SJSA1 (cell line): Measurements from ENCODE around the gene MCC. TPM values are rescaled to one million over a fixed set of nuclear protein-coding genes. Genes with fewer than 3 reads are reported as not detected.
A peak's percentile ranks its signal among the peaks of the same experiment; 100 is the strongest.

Experiments
- DNase-seq, 2 experiments: peaks; one replicate each; pipeline ENCODE4 v3.0.0-alpha.2; 2015 to 2020; ENCODE audit warnings: low spot score in 2 of 2, low read depth in 1 of 2
- H3K27ac ChIP-seq: fragments of 250-450 bp; sonication (Bioruptor Pico); 2 replicates; pipeline ENCODE4 v1.5.1; 2020; ENCODE audit warnings: mild to moderate bottlenecking, moderate library complexity
- H3K27me3 ChIP-seq: fragments of 250-450 bp; sonication (Bioruptor Pico); replicated peaks from 2 replicates; pipeline ENCODE4 v1.5.1; 2020; ENCODE audit warnings: mild to moderate bottlenecking, moderate library complexity
- H3K36me3 ChIP-seq: fragments of 250-450 bp; sonication (Bioruptor Pico); 2 replicates; pipeline ENCODE4 v1.5.1; 2020; ENCODE audit warnings: mild to moderate bottlenecking
- H3K4me1 ChIP-seq: fragments of 250-450 bp; sonication (Bioruptor Pico); replicated peaks from 2 replicates; pipeline ENCODE4 v1.6.1; 2021; ENCODE audit warnings: mild to moderate bottlenecking
- H3K4me3 ChIP-seq: fragments of 250-450 bp; sonication (Bioruptor Pico); 2 replicates; pipeline ENCODE4 v1.5.1; 2020; ENCODE audit warnings: mild to moderate bottlenecking
- H3K9me3 ChIP-seq: fragments of 250-450 bp; sonication (Bioruptor Pico); replicated peaks from 2 replicates; pipeline ENCODE4 v1.5.1; 2020; ENCODE audit warnings: mild to moderate bottlenecking
- total RNA-seq: library from RNA; depleted of rRNA; stranded (reverse); fragments of >200 nt; shearing (Covaris generic); gene quantifications from 2 replicates; pipeline ENCODE4 v1.2.3, GENCODE V29; 2014

MCC gene
- total RNA-seq, 1 experiment from 2014 or later: 31.3 TPM

- DNase-seq: no peak
- Histone ChIP-seq H3K27ac (no peak overlapping the region), H3K27me3 (no peaks in the 10 kb centered on the region), H3K4me1 (peaks cover 7% of the 10 kb centered on the region), H3K36me3 (no peaks in the 10 kb centered on the region), H3K9me3 (no peaks in the 10 kb centered on the region), H3K4me3 (no peak overlapping the region)
Measured at GRCh38 chr5:113331209-113331551, 157.1 kb downstream of the MCC start.

- peaks cover 7% of the 10 kb centered on the region for H3K4me1 ChIP-seq
- no peaks in the 10 kb centered on the region for H3K9me3 ChIP-seq
- DNase-seq: peak in 1 of 2 experiments; percentile 66
- no peaks in the 10 kb centered on the region for H3K36me3 ChIP-seq
- no peak overlapping the region for H3K27ac ChIP-seq
- H3K27me3 ChIP-seq: no peaks in the 10 kb centered on the region
- no peak overlapping the region for H3K4me3 ChIP-seq
Measured at GRCh38 chr5:113330533-113331208, 157.6 kb downstream of the MCC start.

- Histone ChIP-seq H3K27ac (no peak overlapping the region), H3K4me3 (no peak overlapping the region), H3K36me3 (no peaks in the 10 kb centered on the region), H3K9me3 (no peaks in the 10 kb centered on the region), H3K27me3 (no peaks in the 10 kb centered on the region), H3K4me1 (peaks cover 7% of the 10 kb centered on the region)
- DNase-seq: no peak
Measured at GRCh38 chr5:113329981-113330380, 158.3 kb downstream of the MCC start.

- Histone ChIP-seq H3K36me3 (no peaks in the 10 kb centered on the region), H3K4me3 (no peak overlapping the region)
Measured at GRCh38 chr5:113325054-113325453, 163.2 kb downstream of the MCC start.

GRCh38 chr5:113321276-113321675 lies 167.0 kb downstream of the MCC start:
- Histone ChIP-seq H3K36me3 (no peaks in the 10 kb centered on the region), H3K4me3 (no peak overlapping the region), H3K4me1 (peaks cover 7% of the 10 kb centered on the region; the same call in 1 of the 2 replicates), H3K27ac (no peak overlapping the region), H3K27me3 (no peaks in the 10 kb centered on the region), H3K9me3 (no peaks in the 10 kb centered on the region)
- no peak for DNase-seq

More at GRCh38 chr5:113325054-113325453, 163.2 kb downstream of the MCC start:
- DNase-seq: no peak
- Histone ChIP-seq H3K9me3 (no peaks in the 10 kb centered on the region), H3K27me3 (no peaks in the 10 kb centered on the region), H3K4me1 (no peaks in the 10 kb centered on the region), H3K27ac (no peak overlapping the region)

- Histone ChIP-seq H3K4me1 (peaks cover 7% of the 10 kb centered on the region; the same call in 1 of the 2 replicates), H3K9me3 (no peaks in the 10 kb centered on the region), H3K27ac (no peak overlapping the region), H3K36me3 (no peaks in the 10 kb centered on the region), H3K4me3 (no peak overlapping the region), H3K27me3 (no peaks in the 10 kb centered on the region)
- DNase-seq: no peak
Measured at GRCh38 chr5:113320273-113320780, 167.9 kb downstream of the MCC start.

- H3K27ac ChIP-seq: no peak overlapping the region
- H3K27me3 ChIP-seq: no peaks in the 10 kb centered on the region
- H3K4me1 ChIP-seq: peaks cover 7% of the 10 kb centered on the region; the same call in 1 of the 2 replicates
- no peaks in the 10 kb centered on the region for H3K9me3 ChIP-seq
- no peak for DNase-seq
- no peaks in the 10 kb centered on the region for H3K36me3 ChIP-seq
- no peak overlapping the region for H3K4me3 ChIP-seq
Measured at GRCh38 chr5:113319256-113320053, 168.8 kb downstream of the MCC start.

- no peak for DNase-seq
- Histone ChIP-seq H3K4me1 (peaks cover 15% of the 10 kb centered on the region), H3K9me3 (no peaks in the 10 kb centered on the region), H3K27ac (no peak overlapping the region), H3K27me3 (no peaks in the 10 kb centered on the region), H3K4me3 (no peak overlapping the region), H3K36me3 (no peaks in the 10 kb centered on the region)
Measured at GRCh38 chr5:113317636-113318035, 170.6 kb downstream of the MCC start.

- no peaks in the 10 kb centered on the region for H3K27me3 ChIP-seq
- DNase-seq: no peak
- no peaks in the 10 kb centered on the region for H3K36me3 ChIP-seq
- H3K9me3 ChIP-seq: no peaks in the 10 kb centered on the region; the same call in 1 of the 2 replicates
- H3K4me3 ChIP-seq: no peak overlapping the region
- H3K4me1 ChIP-seq: peaks cover 13% of the 10 kb centered on the region
- no peak overlapping the region for H3K27ac ChIP-seq
Measured at GRCh38 chr5:113311301-113311700, 177.0 kb downstream of the MCC start.

- H3K4me1 ChIP-seq: peaks cover 6% of the 10 kb centered on the region; the same call in 1 of the 2 replicates
- H3K27ac ChIP-seq: no peak overlapping the region
- no peak overlapping the region for H3K4me3 ChIP-seq
- H3K36me3 ChIP-seq: no peaks in the 10 kb centered on the region
- H3K9me3 ChIP-seq: no peaks in the 10 kb centered on the region
- no peaks in the 10 kb centered on the region for H3K27me3 ChIP-seq
- no peak for DNase-seq
Measured at GRCh38 chr5:113302120-113302519, 186.1 kb downstream of the MCC start.

GRCh38 chr5:113299591-113299990 lies 188.7 kb downstream of the MCC start:
- Histone ChIP-seq H3K27me3 (no peaks in the 10 kb centered on the region), H3K27ac (no peak overlapping the region), H3K4me1 (peaks cover 17% of the 10 kb centered on the region), H3K36me3 (peaks cover 1% of the 10 kb centered on the region; the same call in 1 of the 2 replicates), H3K4me3 (no peak overlapping the region), H3K9me3 (no peaks in the 10 kb centered on the region)
- peak in 1 of 2 experiments; percentile 29 for DNase-seq

- no peak overlapping the region for H3K27ac ChIP-seq
- H3K4me3 ChIP-seq: no peak overlapping the region
- peaks cover 25% of the 10 kb centered on the region for H3K4me1 ChIP-seq
- peaks cover 5% of the 10 kb centered on the region; the same call in 1 of the 2 replicates for H3K36me3 ChIP-seq
- DNase-seq: peak in 1 of 2 experiments; percentile 4
- H3K27me3 ChIP-seq: no peaks in the 10 kb centered on the region
- no peaks in the 10 kb centered on the region for H3K9me3 ChIP-seq
Measured at GRCh38 chr5:113296676-113297075, 191.6 kb downstream of the MCC start.

GRCh38 chr5:113295111-113295539 lies 193.1 kb downstream of the MCC start:
- Histone ChIP-seq H3K4me1 (peaks cover 25% of the 10 kb centered on the region), H3K36me3 (peaks cover 5% of the 10 kb centered on the region; the same call in 1 of the 2 replicates), H3K27ac (no peak overlapping the region), H3K9me3 (no peaks in the 10 kb centered on the region), H3K4me3 (peak overlapping the region; percentile 83), H3K27me3 (no peaks in the 10 kb centered on the region)
- no peak for DNase-seq
